GM21717 (cell line): ENCODE data around the gene FAHD1.

Source experiments
- ATAC-seq: cut with Tn5 transposase; IDR thresholded peaks from one replicate; pipeline ENCODE4 v1.9.1; 2021; ENCODE audit warnings: mild to moderate bottlenecking, moderate library complexity; ENCODE audit not compliant: unreplicated experiment

FAHD1 gene

DNA sequence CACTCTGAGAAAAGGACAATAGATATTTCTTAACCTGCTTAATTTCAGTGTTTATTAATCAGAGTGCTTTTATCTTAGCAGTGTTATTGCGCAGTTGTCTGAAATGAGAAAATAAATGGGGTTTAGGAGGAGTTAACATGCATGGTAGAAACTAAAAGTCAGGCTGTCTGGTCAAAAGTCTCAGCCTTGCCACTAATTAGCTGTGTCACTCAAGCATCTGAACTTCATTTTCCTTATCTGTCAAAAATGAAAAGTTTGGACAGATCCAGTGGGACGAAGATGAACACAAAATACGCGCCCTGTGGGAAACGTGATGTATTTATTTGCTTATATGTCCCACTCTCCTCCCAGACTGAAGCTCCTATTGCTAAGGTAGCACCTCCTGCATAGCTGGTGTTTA, 51.2 kb downstream of the FAHD1 start:
- no peak for ATAC-seq
